Fibroblast of lung (primary cell): Measurements from ENCODE around the gene PSMC4. TPM values are rescaled to one million over a fixed set of nuclear protein-coding genes. Genes with fewer than 3 reads are reported as not detected.
A peak's percentile ranks its signal among the peaks of the same experiment; 100 is the strongest.
"Not testable (repeated sequence)": the region's sequence is repeated elsewhere in the genome, so short reads cannot be mapped to it uniquely, and the experiment has no call there.

ENCODE experiments used
- DNase-seq, 2 donors: peaks; one replicate each; pipeline versions ENCODE4 v3.0.0 to v3.0.0-alpha.2; 2010; ENCODE audit warnings: low read depth in 2 of 2
- H2AFZ ChIP-seq: 2 replicates; pipeline ENCODE4 v1.5.1; 2012; ENCODE audit warnings: low read length, control low read depth, inconsistent platforms
- H3K27ac ChIP-seq: 2 replicates; pipeline ENCODE4 v1.5.1; 2011; ENCODE audit warnings: low read length, control low read depth; ENCODE audit not compliant: insufficient read depth
- H3K27me3 ChIP-seq: 2 replicates; pipeline ENCODE4 v1.5.1; 2011; ENCODE audit warnings: mild to moderate bottlenecking, low read length; ENCODE audit not compliant: control insufficient read depth, insufficient read depth
- H3K36me3 ChIP-seq: 2 replicates; pipeline ENCODE4 v1.5.1; 2011; ENCODE audit warnings: low read length; ENCODE audit not compliant: control insufficient read depth, insufficient read depth
- H3K4me1 ChIP-seq: 2 replicates; pipeline ENCODE4 v1.5.1; 2011; ENCODE audit warnings: low read length; ENCODE audit not compliant: control insufficient read depth, insufficient read depth; ENCODE audit errors: extremely low read depth
- H3K4me2 ChIP-seq: 2 replicates; pipeline ENCODE4 v1.5.1; 2011; ENCODE audit warnings: low read length, control low read depth; ENCODE audit not compliant: insufficient read depth; ENCODE audit errors: extremely low read depth
- H3K4me3 ChIP-seq, 4 experiments: fragments of 200-600 bp in 1 of 4; sonication (generic) in 1 of 4; replicated peaks in 1 of 4; 2 replicates each; pipeline ENCODE4 v1.5.1; 2011 to 2016; ENCODE audit warnings: low read length in 4 of 4, low read depth in 3 of 4, mild to moderate bottlenecking in 3 of 4, control low read depth in 2 of 4, inconsistent platforms in 1 of 4, mixed read lengths in 1 of 4; ENCODE audit not compliant: insufficient read depth in 1 of 4; ENCODE audit errors: control extremely low read depth in 1 of 4
- H3K79me2 ChIP-seq: 2 replicates; pipeline ENCODE4 v1.5.1; 2012; ENCODE audit warnings: mild to moderate bottlenecking, low read length, inconsistent platforms; ENCODE audit not compliant: control insufficient read depth, insufficient read depth
- H3K9ac ChIP-seq: 2 replicates; pipeline ENCODE4 v1.5.1; 2011; ENCODE audit warnings: mild to moderate bottlenecking, low read length, control low read depth; ENCODE audit not compliant: insufficient read depth
- H3K9me3 ChIP-seq: 2 replicates; pipeline ENCODE4 v1.5.1; 2012; ENCODE audit warnings: low read depth, low read length; ENCODE audit not compliant: control insufficient read depth, insufficient read depth
- H4K20me1 ChIP-seq: 2 replicates; pipeline ENCODE4 v1.5.1; 2011; ENCODE audit warnings: low read length; ENCODE audit not compliant: control insufficient read depth, insufficient read depth; ENCODE audit errors: extremely low read depth
- CTCF ChIP-seq, 2 donors: IDR thresholded peaks in 1 of 2; conservative IDR thresholded peaks in 1 of 2; 1 replicate in 1 of 2; 2 replicates in 1 of 2; pipeline ENCODE4 v1.5.1; 2011 to 2012; ENCODE audit warnings: low read length in 2 of 2, control low read depth in 1 of 2, inconsistent platforms in 1 of 2, low read depth in 1 of 2, mild to moderate bottlenecking in 1 of 2
- EZH2 ChIP-seq: IDR thresholded peaks from 2 replicates; pipeline ENCODE4 v1.5.1; 2012; ENCODE audit warnings: low read length, control low read depth, mild to moderate bottlenecking; ENCODE audit errors: missing control alignments
- polyA plus RNA-seq, 2 donors: library from polyadenylated mRNA; depleted of rRNA in 1 of 2; stranded (reverse) in 1 of 2; unstranded in 1 of 2; fragments of >200 nt; gene quantifications; 2 replicates each; pipeline ENCODE4 v1.2.1, GENCODE V29; 2011 to 2012; ENCODE audit warnings: missing spikeins in 1 of 2
- total RNA-seq: library from RNA; depleted of rRNA; stranded (reverse); fragments of >200 nt; gene quantifications from 2 replicates; pipeline ENCODE4 v1.2.1, GENCODE V29; 2014

PSMC4 gene
- total and polyA plus RNA-seq, 2 donors (not counting 1 experiment from before 2014, with no cell fraction given) = 75.1 to 76.0 TPM

GRCh38 chr19:39951686-39952085 is 19.3 kb upstream of the PSMC4 start:
- Histone ChIP-seq H3K4me3 (no peak overlapping the region), H3K27ac (no peak overlapping the region), H3K36me3 (no peaks in the 10 kb centered on the region), H3K9ac (no peak overlapping the region), H3K4me2 (no peak overlapping the region), H4K20me1 (no peaks in the 10 kb centered on the region), H3K27me3 (no peaks in the 10 kb centered on the region), H3K79me2 (no peaks in the 10 kb centered on the region), H2AFZ (no peak overlapping the region), H3K4me1 (no peaks in the 10 kb centered on the region), H3K9me3 (no peaks in the 10 kb centered on the region)
- DNase-seq = peak; percentile 23 to 42
- TF ChIP-seq EZH2 (no peak), CTCF (conservative IDR thresholded peaks at IDR 0.05 in 1 of 2, IDR thresholded peaks at IDR 0.05 in 1 of 2; ENCODE audit: low read depth in 1 of 2, low read length in 2 of 2) (no peak)

- no peak overlapping the region for H3K27ac ChIP-seq
- TF ChIP-seq CTCF (conservative IDR thresholded peaks at IDR 0.05 in 1 of 2, IDR thresholded peaks at IDR 0.05 in 1 of 2; ENCODE audit: low read depth in 1 of 2, low read length in 2 of 2) = no peak
- TF ChIP-seq EZH2 = no peak
- H3K9me3 ChIP-seq = no peaks in the 10 kb centered on the region
- no peaks in the 10 kb centered on the region for H3K4me1 ChIP-seq
- no peaks in the 10 kb centered on the region for H3K36me3 ChIP-seq
- DNase-seq = no peak
- H3K4me2 ChIP-seq = no peak overlapping the region
- no peaks in the 10 kb centered on the region for H4K20me1 ChIP-seq
- no peaks in the 10 kb centered on the region for H3K27me3 ChIP-seq
- no peak overlapping the region for H3K9ac ChIP-seq
- no peak overlapping the region for H2AFZ ChIP-seq
- H3K79me2 ChIP-seq = no peaks in the 10 kb centered on the region
- H3K4me3 ChIP-seq = no peak overlapping the region
These were observed 17.1 kb upstream of the PSMC4 start for GRCh38 chr19:39953915-39954314.

- not testable (repeated sequence) for H3K4me2 ChIP-seq, H3K27ac ChIP-seq, H3K9me3 ChIP-seq, H3K79me2 ChIP-seq, H3K27me3 ChIP-seq, H3K9ac ChIP-seq, DNase-seq, H3K4me1 ChIP-seq, H3K4me3 ChIP-seq, H3K36me3 ChIP-seq, H4K20me1 ChIP-seq, H2AFZ ChIP-seq
These were observed 13.1 kb upstream of the PSMC4 start for GRCh38 chr19:39957886-39958285.

GRCh38 chr19:39958942-39959341 is 12.0 kb upstream of the PSMC4 start:
- H3K79me2 ChIP-seq, H3K27me3 ChIP-seq, H4K20me1 ChIP-seq, H3K9me3 ChIP-seq, H3K27ac ChIP-seq, H3K9ac ChIP-seq, H2AFZ ChIP-seq, H3K4me3 ChIP-seq, H3K4me2 ChIP-seq, H3K4me1 ChIP-seq, H3K36me3 ChIP-seq, DNase-seq: not testable (repeated sequence)

- H3K4me1 ChIP-seq, H3K36me3 ChIP-seq, H3K27me3 ChIP-seq, H3K9ac ChIP-seq, H3K4me2 ChIP-seq, DNase-seq, H2AFZ ChIP-seq, H3K27ac ChIP-seq, H4K20me1 ChIP-seq, H3K4me3 ChIP-seq, H3K79me2 ChIP-seq, H3K9me3 ChIP-seq: not testable (repeated sequence)
These were observed 11.6 kb upstream of the PSMC4 start for GRCh38 chr19:39959407-39959806.
